HG02981 (cell line): Measurements from ENCODE around the gene BCL2.

Experiments
- ATAC-seq: cut with Tn5 transposase; IDR thresholded peaks from one replicate; pipeline ENCODE4 v1.9.1; 2021; ENCODE audit warnings: mild to moderate bottlenecking, moderate library complexity; ENCODE audit not compliant: unreplicated experiment

BCL2 gene

DNA sequence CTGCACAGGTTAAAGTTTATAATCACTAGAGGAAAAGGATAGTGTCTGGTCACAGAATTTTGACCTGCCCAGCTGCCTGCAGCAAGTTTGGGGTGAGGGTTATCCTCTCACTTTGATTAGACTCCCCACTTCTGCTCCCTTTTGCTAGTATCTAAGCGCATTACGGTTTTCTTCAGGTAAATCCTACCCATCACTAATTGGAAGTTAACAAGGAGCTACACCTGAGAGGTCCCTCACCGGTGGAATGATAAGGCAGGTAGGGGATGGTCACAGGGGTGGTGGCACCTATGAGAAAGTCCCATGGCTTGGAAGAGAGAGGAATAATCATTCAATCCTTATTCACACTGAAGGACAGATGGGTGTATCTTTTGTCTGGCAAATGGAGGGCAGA is 7.6 kb downstream of the BCL2 start:
- no peak for ATAC-seq

DNA sequence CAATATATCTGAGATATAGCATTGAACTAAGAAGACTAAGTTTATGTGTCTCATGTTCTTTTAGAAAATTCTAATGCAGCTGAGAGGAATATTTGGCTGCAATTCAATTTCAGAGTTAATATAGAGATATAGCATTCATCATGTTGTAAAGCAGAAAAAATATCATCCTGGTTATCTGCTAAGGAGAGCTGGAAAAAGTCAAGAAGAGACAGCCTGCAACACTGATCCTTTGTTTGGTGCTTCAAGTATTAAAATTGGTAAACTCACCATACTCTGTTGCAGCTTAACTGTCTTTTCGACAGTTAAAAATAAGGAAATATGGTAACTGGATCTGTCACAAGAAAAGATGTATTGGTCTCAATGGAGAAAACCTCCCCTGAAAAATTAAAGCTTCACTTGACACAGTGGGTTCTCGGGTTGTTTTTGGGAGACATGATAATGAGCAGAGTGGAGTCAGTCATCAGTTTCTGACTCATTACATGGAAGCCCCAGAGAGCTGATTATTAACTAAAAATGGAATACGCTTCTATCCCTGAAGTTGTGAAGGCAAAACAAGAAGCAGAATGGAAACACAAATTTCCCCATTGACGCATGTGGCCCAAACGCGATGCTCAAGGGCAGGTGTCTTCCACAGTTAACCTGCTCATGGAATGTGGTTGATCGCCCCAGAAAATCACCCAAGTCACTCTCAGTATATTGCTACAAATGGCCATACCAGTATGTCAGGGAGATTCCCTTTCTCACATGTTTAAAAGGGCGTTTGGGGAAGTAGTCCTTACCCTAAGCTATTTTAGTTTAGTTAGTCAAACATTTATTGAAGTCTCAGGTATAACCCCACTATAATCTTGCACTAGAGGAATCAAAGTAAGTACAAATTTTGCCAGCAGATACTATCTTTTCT is 8.2 kb downstream of the BCL2 start:
- peak; percentile 74 for ATAC-seq

DNA sequence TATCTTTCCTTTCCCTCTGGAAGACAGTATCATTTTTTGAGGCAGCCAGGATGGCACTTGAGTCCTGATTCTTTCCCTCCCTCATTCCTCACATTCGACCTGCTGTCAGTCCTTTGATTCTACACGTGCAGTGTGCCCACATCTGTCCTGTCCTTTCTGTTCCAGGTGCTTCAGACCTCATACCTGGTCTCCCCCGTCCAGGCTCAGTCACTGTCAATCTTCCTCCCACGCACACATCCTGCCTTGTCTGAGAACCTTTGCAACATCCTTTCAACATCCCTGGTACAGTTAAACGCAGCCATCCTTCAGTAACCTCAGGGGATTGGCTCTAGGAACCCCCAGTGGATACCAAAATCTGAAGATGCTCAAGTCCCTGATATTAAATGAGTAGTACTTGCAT is 10.1 kb downstream of the BCL2 start:
- no peak for ATAC-seq

DNA sequence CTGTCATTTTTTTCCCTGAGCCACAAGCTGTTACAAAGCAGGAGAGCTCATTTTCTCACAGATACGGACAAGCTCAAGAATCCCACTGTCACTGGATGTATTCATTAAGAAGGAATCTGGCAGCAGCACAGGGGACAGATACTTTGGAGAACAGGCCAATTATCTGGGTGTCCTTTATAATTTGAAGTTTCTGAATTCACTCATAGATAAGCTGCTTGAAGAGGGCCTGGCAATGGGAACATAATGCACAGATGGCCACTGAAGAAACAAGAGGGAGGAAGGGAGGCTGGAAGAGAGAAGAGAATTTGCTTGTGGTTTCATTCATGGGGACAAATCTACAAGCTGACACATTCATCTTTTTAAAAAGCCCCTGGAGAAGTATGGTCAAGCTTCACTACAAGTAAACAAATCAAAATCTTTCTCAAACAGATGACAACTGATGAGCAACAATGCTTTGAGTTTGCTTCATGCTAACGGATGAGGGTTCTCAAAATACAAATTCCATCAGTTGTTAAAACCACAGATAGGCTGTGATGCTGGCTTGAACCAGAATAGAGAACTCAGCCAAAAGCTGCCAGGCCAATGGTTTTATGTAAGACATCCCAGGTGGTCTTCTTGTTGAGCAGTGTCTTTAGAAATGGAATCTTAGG is 11.9 kb downstream of the BCL2 start:
- no peak for ATAC-seq

DNA sequence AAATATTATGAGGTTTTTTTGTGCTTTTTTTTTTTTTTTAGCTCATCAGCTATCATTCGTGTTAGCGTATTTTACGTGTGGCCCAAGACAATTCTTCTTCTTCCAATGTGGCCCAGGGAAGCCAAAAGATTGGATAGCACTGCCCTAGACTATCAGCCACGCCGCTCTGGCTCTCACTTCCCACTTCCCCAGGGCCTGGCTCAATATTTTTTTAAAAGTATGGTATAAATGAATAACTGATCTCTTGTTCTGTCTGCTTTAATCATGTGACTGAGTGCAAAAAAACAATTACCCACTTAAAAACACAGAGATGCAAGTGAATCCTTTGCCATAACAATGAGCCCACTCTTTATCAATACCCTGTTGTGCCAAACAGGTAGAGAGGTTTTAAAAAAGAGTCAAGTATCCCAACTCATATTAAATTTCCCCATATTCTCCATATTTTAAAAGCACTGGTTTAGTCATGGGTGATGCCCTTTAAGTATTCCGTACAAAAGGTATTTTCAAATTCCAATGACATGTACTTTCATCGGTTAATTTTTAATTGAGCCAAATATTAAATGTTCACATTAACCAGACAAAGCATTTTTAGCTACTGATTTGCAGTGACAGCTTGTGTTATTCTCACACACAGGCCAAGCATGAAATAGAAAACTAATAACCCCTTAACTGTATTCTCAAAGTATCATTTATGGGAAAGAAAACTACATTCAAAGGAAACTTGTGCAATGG is 12.6 kb downstream of the BCL2 start:
- ATAC-seq, result no peak

DNA sequence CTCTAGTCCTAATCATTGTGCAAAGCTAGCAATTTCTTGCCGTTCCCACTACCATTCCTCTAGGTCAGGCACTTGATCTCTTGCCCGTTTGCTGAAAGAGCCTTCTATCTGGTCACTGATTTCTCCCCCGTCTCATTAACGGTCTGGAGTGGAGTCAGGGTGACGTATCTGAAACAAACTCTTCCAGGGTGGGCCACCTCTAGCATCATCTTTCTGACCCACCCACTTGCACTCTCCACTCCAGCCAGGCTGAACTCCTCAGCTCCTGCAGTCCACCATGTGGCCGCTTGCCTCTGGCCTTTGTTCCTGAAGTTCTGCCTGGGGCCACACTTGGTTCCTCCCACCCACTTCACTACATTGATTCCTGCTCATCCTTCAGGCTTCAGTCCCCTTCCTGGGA is 13.3 kb downstream of the BCL2 start:
- no peak for ATAC-seq

DNA sequence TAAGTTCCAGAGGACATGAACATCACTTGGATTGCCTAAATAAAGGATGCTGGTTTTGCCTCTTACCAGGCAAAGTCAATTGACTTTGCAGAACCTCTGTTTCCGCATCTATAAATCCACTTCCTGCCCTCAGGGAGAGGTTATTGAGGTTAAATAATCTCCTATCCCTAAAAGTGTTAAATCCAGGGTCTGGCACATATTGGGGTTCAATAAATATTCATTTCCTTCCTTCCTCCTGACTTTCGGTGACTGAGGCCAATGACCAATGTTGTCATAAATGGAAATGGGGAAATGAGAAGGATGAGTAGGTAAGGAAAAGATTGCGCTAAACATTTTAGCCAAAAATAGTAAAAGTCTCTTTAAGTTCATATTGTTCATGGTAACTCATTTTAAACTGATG is 16.0 kb downstream of the BCL2 start:
- ATAC-seq, result no peak

DNA sequence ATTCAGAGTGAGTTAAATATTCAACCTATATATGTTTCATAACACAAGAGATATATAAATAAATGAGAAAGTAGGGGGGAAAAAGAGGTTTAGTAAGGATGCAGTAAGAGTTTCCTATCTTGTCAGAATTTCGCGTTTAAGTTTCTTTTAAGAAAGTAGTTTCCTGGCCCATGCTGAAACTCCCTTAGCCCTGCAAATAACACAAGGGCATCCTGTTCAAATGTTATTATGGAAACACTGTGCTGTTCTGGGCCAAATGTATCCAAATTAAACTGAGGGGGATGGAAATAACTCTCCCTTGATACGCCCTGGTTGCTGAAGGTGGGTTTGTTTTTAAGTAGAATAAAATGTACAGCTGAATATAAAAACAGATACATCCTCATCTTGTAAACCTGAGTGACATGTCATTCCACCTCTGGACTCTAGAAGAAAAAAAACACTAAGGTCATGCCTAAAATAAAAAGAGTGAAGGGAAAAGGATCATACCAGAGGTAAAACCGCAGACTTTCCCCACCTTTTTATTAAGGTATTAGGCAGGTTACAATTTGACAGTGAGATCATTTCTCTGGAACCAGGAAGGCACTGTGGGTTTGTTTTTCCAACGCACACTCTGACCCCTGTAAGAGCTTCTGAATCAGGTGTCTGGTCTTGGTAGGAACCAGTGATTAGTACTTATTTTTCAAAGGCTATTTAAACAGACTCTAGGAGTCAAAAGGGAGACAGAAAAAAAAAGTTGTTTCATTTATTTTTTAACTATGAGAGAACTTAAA is 16.7 kb downstream of the BCL2 start:
- ATAC-seq, result no peak

DNA sequence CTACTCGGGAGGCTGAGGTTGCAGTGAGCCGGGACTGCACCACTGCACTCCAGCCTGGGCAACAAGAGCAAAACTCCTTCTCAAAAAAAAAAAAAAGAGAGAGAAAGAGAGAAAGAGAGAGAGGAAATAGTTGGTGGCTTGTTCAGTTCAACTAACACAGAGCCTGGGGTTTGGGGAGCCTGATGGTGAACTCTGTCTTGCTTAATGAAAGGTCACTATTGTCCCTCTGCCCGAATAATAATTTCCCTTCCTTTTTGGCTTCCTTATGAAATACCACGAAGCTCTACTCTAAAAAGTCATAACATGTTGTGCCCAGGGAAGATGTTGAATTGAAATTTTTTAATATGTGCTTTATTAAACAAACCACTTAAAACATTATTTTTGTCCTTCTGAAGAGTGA is 17.3 kb downstream of the BCL2 start:
- ATAC-seq, result no peak

DNA sequence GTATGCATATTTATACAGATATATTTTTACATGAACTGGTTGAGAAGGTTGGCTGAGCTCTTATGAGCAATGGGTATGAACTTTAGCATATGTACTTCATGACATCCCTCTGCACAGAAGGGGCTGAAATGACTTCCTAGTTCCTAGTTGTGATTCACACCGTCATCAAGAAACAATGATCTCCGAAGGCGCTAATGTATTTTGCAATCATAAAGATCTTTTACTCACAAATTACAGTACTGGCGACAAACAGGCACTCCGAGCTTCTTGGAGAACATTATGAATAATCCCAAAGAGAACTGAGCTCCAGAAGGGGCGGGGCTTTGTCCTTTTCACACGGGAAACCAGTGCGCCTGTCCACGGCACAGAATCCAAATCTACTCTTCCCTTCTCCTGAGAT is 18.1 kb downstream of the BCL2 start:
- no peak for ATAC-seq

DNA sequence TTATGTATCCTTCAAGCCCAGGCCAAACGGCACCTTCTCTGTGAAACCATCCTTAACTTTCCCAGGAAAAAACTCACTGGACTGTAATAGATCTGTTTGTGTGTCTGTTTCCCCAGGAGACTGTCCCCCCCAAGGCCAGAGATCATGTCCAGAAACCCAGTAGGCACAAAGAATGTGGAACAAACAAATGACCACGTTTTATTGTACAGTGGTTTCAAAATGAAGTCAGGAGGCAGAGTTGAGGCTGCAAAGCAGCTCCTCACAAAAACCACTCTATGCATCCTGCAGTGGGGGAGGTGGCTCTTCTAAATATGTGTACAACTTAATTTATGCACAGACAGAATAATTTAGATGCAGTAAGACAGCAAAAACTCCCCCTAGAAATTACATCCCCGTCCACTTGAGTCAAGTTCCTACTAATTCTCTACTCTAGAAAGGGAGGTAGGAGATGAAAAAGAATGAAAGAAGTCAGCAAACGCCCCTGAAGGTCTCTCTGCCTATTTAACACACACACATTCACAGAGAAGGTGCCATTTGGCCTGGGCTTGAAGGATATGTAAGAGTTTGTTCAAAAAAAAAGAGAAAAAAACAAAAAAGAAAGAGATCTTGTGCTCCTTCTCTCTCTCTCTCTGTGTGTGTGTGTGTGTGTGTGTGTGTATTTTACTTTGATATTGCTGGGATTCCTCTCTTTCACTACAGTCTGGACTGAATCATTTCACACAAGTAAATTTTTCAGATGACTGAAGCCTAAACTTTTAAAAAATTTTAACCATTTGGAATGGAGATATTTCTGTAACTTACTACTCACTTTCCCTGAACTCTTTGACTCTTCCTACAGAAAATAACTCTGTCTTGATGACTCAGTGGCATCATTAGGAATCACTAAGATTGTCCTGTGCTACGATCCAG is 19.5 kb downstream of the BCL2 start:
- ATAC-seq, result peak; percentile 60

DNA sequence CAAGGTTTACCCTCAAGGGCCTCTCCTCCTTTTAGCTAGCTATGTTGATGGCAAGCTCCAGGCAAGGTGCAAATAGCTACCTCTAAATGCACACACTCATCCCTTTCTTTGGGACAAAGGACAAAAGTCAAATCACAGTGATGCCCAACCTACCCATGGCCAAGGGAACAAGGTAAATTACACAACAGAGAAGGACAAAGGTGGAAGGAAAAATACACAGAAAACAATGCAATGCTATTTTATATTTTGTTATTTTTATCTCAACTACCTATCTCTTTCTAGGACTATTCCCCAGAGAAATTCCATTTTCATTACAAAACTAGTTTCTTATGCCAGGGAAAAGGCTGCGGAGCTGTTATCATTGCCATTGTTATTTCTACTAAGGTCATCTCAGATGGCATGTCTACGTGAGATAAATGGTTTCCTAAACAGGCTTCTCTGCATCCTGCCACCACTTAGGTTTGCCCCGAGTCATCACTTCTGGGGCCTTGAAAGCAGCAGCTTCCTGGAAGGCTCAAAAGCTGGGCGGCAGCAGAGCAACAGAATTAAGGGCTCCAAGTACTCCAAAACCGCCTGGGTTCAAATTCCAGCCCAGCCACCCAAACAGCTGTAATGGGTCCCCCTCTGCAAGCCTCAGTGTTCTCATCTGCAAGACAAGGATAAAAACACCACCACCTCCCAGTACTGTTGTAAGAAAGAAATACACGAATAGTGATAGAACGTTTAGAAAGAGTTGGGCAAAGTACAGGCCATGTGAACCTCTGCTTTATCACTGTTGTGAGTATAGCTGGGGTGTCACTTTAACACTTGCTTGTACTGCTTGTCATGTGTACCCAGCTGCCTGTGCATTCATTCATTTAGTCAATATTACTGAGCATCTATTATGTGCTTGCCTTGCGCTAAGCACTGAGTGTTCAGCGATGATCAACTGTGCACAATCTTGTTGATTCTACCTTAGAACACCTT is 20.9 kb downstream of the BCL2 start:
- ATAC-seq, result no peak

DNA sequence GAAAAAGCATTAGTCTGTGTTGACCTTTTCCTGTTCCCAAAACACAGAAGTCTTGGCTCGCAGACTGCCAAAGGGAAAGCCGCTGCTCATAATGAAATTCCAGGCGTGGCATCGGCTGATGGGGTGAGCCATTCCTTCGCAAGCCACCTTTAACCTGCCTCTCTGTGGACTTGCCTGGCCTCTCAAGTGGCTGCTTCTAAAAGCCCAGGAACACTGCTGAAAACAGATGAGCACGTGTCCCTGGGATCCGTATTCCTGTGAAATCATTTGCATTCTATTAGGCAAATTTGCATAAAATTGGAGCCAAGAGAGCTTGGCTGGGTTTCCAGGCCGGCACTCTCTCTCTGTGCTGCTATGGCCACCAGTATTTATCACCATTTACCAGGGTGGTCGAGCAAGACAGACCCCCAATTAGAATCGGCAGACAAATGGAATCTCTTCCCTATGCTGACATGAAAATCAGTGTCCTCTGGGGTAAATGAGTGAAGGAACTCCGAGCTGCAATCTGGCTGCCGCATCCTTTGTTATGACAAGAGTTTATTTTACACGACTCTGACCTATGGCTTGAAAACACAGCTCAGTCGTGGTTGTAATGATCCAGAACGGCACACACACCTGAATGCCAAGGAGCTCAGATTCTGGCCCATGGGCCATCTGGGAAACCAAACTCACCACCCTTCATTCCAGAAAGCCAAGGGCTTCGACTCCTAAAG is 21.7 kb downstream of the BCL2 start:
- no peak for ATAC-seq

DNA sequence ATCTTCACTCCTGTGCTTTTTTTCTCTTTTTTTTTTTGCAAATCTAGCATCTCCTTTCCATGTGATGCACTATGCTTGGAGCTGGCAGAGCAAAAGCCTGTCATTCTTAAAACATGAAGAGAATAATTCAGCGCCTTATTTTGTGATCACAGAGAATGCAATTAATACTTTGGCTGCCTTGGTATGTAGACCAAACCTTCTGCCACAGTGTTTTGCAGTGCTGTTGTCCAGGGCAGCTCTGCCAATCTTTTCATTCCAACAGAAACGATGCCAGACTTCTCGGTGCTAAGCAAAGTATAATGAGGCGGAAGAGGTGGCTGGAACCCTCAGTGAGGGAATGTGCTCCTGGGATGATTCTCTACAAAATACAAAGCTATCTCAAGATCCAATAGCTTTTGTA is 25.6 kb downstream of the BCL2 start:
- ATAC-seq, result no peak

DNA sequence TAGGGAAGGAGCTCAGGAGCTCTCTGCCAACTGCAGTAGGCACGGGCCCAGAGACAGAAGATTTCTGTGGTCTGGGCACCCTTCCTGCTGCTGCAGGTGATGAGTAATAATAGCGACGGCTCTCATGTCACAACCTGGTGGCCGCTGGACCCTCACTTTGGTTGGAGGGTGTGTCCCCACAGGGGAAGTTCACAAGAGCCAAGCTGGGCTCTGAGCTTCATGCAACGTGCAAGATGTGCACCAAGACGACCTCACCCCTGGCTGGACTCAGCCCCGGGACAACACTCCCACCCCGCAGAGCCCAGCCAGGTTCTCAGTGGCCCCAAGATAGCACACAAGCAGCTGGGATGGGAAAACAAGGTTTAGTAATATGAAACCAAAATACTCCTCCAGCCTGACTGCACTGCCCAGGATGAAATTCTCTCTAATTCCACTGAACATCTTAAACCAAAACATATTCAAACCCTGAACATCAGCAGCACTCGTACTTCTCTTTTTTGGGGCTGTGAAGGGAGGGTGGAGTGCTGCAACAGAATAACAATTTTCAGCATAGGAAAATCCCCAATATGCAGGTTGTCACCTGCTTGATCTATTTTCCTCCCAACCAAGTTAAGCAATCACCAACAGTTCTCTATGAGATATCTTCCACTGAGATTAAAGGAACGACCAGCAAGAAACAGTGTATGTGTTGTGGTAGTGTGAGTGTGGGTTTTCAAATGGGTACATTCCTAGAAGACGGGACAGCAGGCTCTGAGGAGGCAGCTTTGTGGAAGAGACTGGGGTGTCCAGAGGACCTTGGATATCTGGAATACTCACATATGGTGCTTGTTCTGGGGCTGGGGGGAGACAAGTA is 26.5 kb downstream of the BCL2 start:
- peak; percentile 58 for ATAC-seq

DNA sequence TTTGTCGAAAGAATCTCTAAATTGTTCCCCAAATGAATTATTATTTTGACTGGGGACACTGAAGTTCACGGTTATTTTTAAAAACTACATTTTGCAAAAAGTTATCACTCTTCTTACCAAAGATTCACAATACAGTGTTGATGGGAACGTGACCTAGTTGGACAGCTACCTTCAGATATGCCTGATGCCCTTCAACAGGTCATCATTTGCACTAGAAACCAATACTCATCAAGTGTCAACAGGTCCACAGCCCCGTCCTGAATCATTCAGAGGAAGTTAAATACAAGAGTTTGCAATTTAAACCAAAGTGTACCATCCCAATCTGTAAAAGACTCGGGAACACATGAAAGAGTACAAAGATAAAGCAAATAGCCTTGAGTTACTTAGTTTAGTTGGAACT is 28.3 kb downstream of the BCL2 start:
- ATAC-seq, result no peak

DNA sequence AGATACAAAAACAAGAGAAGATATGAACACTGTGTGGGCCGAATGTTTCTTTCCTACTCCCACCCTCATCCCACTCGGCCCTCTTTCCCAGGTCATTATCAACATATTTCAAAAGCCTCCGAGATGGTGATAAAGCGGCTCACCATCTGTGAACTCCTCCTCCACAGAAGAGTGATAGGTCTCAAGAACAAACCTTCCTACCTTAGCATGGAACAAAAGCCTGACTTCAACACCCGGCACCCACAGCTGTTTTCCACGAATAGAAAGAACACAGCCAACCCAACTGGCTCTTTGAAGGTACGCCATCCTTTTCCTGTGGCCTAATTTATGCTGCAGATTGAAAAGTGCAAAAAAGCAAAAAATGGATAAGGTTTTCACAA is 28.8 kb downstream of the BCL2 start:
- no peak for ATAC-seq
